ENCODE data around the gene GDAP2.

GDAP2 gene

DNA sequence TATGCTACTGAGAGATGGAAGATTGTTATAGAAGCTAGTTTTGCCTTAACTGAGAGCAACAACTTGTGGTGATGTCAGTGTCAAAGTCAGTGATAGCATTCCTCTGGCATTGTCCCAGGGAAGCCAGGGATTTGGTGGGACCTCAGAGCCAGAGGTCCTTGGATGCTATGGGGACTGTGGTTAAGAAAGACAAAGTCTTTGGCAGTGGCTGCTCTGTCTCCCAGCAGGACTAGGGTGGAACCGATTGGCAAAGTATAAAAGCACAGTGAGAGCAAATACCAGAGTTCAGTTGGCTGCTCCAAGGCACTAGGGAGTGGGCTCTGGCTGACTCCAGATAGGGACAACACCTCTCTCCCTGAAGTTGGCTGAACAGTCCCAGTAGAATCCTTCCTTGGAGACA, 104.8 kb downstream of the GDAP2 start:
- Histone ChIP-seq H3K4me3 (ENCODE audit: low read depth in 1 of 2, low read length in 1 of 2) (no peak overlapping the region), H3K9me3 (no peaks in the 10 kb centered on the region), H3K27me3 (no peaks in the 10 kb centered on the region), H3K4me1 (ENCODE audit: control insufficient read depth in 1 of 2, insufficient read depth in 1 of 2, low read depth in 1 of 2, low read length in 1 of 2) (no peaks in the 10 kb centered on the region), H3K27ac (no peak overlapping the region), H3K36me3 (no peaks in the 10 kb centered on the region)
- no peak for TF ChIP-seq CTCF (IDR thresholded peaks at IDR 0.05)

GRCh38 chr1:117821774-117822482, 107.5 kb downstream of the GDAP2 start:
- no peak for TF ChIP-seq CTCF (IDR thresholded peaks at IDR 0.05)
- H3K27ac ChIP-seq: no peak overlapping the region
- no peaks in the 10 kb centered on the region for H3K4me1 ChIP-seq (ENCODE audit: control insufficient read depth in 1 of 2, insufficient read depth in 1 of 2, low read depth in 1 of 2, low read length in 1 of 2)

GRCh38 chr1:117821382-117821755, 108.1 kb downstream of the GDAP2 start:
- no peaks in the 10 kb centered on the region for H3K36me3 ChIP-seq
- no peaks in the 10 kb centered on the region for H3K9me3 ChIP-seq
- no peaks in the 10 kb centered on the region for H3K27me3 ChIP-seq
- no peak overlapping the region for H3K27ac ChIP-seq
- no peaks in the 10 kb centered on the region for H3K4me1 ChIP-seq (ENCODE audit: control insufficient read depth in 1 of 2, insufficient read depth in 1 of 2, low read depth in 1 of 2, low read length in 1 of 2)
- no peak for TF ChIP-seq CTCF (IDR thresholded peaks at IDR 0.05)
- H3K4me3 ChIP-seq (ENCODE audit: low read depth in 1 of 2, low read length in 1 of 2): no peak overlapping the region

More at GRCh38 chr1:117821774-117822482, 107.5 kb downstream of the GDAP2 start:
- Histone ChIP-seq H3K36me3 (no peaks in the 10 kb centered on the region), H3K4me3 (ENCODE audit: low read depth in 1 of 2, low read length in 1 of 2) (no peak overlapping the region), H3K9me3 (no peaks in the 10 kb centered on the region), H3K27me3 (no peaks in the 10 kb centered on the region)

GRCh38 chr1:117820694-117821381, 108.6 kb downstream of the GDAP2 start:
- Histone ChIP-seq H3K4me1 (ENCODE audit: control insufficient read depth in 1 of 2, insufficient read depth in 1 of 2, low read depth in 1 of 2, low read length in 1 of 2) (no peaks in the 10 kb centered on the region), H3K27ac (no peak overlapping the region), H3K4me3 (ENCODE audit: low read depth in 1 of 2, low read length in 1 of 2) (no peak overlapping the region), H3K27me3 (no peaks in the 10 kb centered on the region), H3K36me3 (no peaks in the 10 kb centered on the region), H3K9me3 (no peaks in the 10 kb centered on the region)
- TF ChIP-seq CTCF (IDR thresholded peaks at IDR 0.05): no peak

DNA sequence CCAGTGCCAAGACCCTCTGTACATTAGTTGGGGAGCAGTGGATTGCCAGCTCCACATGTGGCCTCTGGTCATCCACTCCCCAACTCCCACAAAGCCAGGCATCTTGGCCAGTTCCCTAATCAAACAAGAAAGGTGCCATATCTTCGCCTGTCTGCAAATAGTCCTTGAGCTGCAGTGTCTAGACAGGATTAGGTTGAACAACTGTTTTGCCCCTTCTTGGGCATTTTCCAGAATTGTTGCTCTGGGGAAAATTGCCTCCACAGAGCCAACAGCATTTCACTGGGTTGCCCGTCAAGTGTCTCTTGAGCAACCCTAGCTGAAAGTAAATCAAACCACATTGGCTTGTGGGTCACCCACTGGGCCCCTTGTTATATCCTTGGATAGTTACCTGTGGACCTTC, 109.3 kb downstream of the GDAP2 start:
- Histone ChIP-seq H3K27me3 (no peaks in the 10 kb centered on the region), H3K27ac (no peak overlapping the region), H3K4me1 (ENCODE audit: control insufficient read depth in 1 of 2, insufficient read depth in 1 of 2, low read depth in 1 of 2, low read length in 1 of 2) (no peaks in the 10 kb centered on the region), H3K36me3 (no peaks in the 10 kb centered on the region), H3K4me3 (ENCODE audit: low read depth in 1 of 2, low read length in 1 of 2) (no peak overlapping the region), H3K9me3 (no peaks in the 10 kb centered on the region)
- TF ChIP-seq CTCF (IDR thresholded peaks at IDR 0.05): no peak
